ENCODE data around the gene PGM2. TPM values are rescaled to one million over a fixed set of nuclear protein-coding genes. Genes with fewer than 3 reads are reported as not detected.
A peak's percentile ranks its signal among the peaks of the same experiment; 100 is the strongest.

PGM2 gene
- total and polyA plus RNA-seq, 10 of the 15 experiments (the other 5 are each of a cell fraction or from before 2014, with no cell fraction given): 11.9 to 41.7 (median 37.1) TPM

DNA sequence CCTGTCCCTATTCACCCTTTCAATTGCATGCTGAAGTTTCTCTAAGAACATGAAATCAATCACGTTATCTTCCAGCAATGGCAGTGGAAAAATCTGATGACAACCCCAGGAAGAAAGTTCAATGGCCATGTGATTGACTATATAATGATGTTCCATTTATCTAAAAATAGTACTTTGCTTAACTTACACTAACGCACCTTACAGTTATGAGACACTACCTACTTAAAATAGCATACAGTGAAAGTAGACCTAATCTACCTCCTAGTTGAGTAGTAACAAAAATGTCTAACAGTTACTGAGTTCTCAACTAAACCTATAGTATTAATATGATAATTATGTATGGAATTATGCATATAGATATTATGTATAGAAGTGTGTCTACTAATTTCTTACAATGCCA is 28.6 kb upstream of the PGM2 start:
- H3K9ac ChIP-seq (ENCODE audit: control insufficient read depth, insufficient read depth, low read length): no peak overlapping the region
- H3K27me3 ChIP-seq (replicated peaks in 1 of 2; ENCODE audit: control insufficient read depth in 2 of 2, insufficient read depth in 2 of 2, low read length in 1 of 2): no peaks in the 10 kb centered on the region; a peak in 1 of 4 replicates
- WGBS (ENCODE audit: insufficient coverage, insufficient replicate concordance, low lambda C conversion rate, missing lambda C conversion rate): 27% methylated on average over 2 of the region's 2 CpGs
- H3K4me3 ChIP-seq: no peak overlapping the region
- H3K4me2 ChIP-seq (ENCODE audit: control insufficient read depth, insufficient read depth): no peak overlapping the region
- ChIA-PET CTCF (interaction anchor here (2.9 to 6.8 kb wide), 2 partner anchors 195 to 238 kb away, joined by 9 to 103 read pairs; no protein-coding TSS in a partner anchor), POLR2A (no interaction called here), RAD21 (ENCODE audit: unreplicated experiment) (interaction anchor here (2.5 to 5.8 kb wide), 2 partner anchors 195 to 237 kb away, joined by 7 to 57 read pairs; no protein-coding TSS in a partner anchor), SMC1A (ENCODE audit: uncharacterized antibody, unreplicated experiment) (interaction anchor here (0.9 to 3.6 kb wide), 5 partner anchors 9 to 238 kb away, joined by 3 to 18 read pairs (median 4); no protein-coding TSS in a partner anchor)
- H4K20me1 ChIP-seq (ENCODE audit: control insufficient read depth, insufficient read depth): no peaks in the 10 kb centered on the region
- H3K9me3 ChIP-seq (replicated peaks; ENCODE audit: control insufficient read depth, insufficient read depth, low read length): no peaks in the 10 kb centered on the region; the same call in 2 of the 3 replicates
- no peaks in the 10 kb centered on the region for H3K36me3 ChIP-seq (ENCODE audit: control insufficient read depth in 2 of 2, insufficient read depth in 2 of 2, low read length in 1 of 2)
- in situ Hi-C loops (cut with MboI) (loop anchor here (5.0 kb wide), 1 partner anchor 196 kb away; no protein-coding TSS in a partner anchor), intact Hi-C loops (cut with micrococcal nuclease; ENCODE audit: unreplicated experiment) (no loop called here)
- no peak for DNase-seq (ENCODE audit: low read depth, low spot score)
- no peak overlapping the region for H2AFZ ChIP-seq (ENCODE audit: control insufficient read depth, low read depth, low read length)
- TF ChIP-seq SMARCA5 (IDR thresholded peaks at IDR 0.05): no peak
- no peak for TF ChIP-seq RELA (IDR thresholded peaks at IDR 0.05; ENCODE audit: borderline replicate concordance, partially characterized antibody)
- peak; percentile 25 for TF ChIP-seq MEF2B (IDR thresholded peaks at IDR 0.05; ENCODE audit: partially characterized antibody, poor library complexity, severe bottlenecking)
- peak; percentile 29; the same call in 1 of the 2 replicates for TF ChIP-seq MEF2A (IDR thresholded peaks at IDR 0.05; ENCODE audit: insufficient read depth, low read depth, low read length)
- no peak for TF ChIP-seq ASH2L (IDR thresholded peaks at IDR 0.05; ENCODE audit: borderline replicate concordance, low read depth)
- no peak for TF ChIP-seq CREM (IDR thresholded peaks at IDR 0.05; ENCODE audit: low read depth)
- TF ChIP-seq JUNB (IDR thresholded peaks at IDR 0.05): peak; percentile 53
- H3K79me2 ChIP-seq (ENCODE audit: control insufficient read depth, insufficient read depth, low read length): no peaks in the 10 kb centered on the region
- FAIRE-seq: no peak
- no peak for ATAC-seq
- no TSS peak for BruUV-seq (replicated peaks)
- no peaks in the 10 kb centered on the region for H3K4me1 ChIP-seq (ENCODE audit: control insufficient read depth, insufficient read depth, low read length)
- no peak overlapping the region for H3K27ac ChIP-seq (ENCODE audit: control insufficient read depth, insufficient read depth)

DNA sequence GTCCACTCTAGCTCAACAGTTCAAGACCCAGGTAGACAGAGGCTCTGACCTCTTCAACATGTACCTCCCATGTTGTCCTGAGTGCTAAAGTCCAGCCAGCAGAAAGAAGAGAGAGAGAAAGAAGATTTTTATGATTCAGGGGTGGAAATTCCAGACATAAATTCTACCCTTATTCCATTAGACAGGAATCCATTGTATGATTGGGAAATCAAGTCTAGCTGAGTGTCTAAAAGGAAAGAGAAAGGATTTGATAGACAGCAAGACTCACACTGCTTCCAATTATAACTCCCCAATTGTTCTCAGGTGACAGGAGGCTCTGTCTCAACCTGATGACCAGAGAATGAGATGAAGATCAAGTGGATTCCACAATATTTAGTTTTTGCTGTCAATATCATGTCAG is 27.9 kb upstream of the PGM2 start:
- in situ Hi-C loops (cut with MboI) (loop anchor here (5.0 kb wide), 1 partner anchor 196 kb away; no protein-coding TSS in a partner anchor), intact Hi-C loops (cut with micrococcal nuclease; ENCODE audit: unreplicated experiment) (no loop called here)
- Histone ChIP-seq H3K27ac (ENCODE audit: control insufficient read depth, insufficient read depth) (no peak overlapping the region), H3K9me3 (replicated peaks; ENCODE audit: control insufficient read depth, insufficient read depth, low read length) (no peaks in the 10 kb centered on the region), H3K36me3 (ENCODE audit: control insufficient read depth in 2 of 2, insufficient read depth in 2 of 2, low read length in 1 of 2) (no peaks in the 10 kb centered on the region), H2AFZ (ENCODE audit: control insufficient read depth, low read depth, low read length) (no peak overlapping the region), H4K20me1 (ENCODE audit: control insufficient read depth, insufficient read depth) (no peaks in the 10 kb centered on the region), H3K4me2 (ENCODE audit: control insufficient read depth, insufficient read depth) (no peak overlapping the region), H3K79me2 (ENCODE audit: control insufficient read depth, insufficient read depth, low read length) (no peaks in the 10 kb centered on the region), H3K27me3 (replicated peaks in 1 of 2; ENCODE audit: control insufficient read depth in 2 of 2, insufficient read depth in 2 of 2, low read length in 1 of 2) (no peaks in the 10 kb centered on the region; a peak in 1 of 4 replicates), H3K4me3 (no peak overlapping the region), H3K9ac (ENCODE audit: control insufficient read depth, insufficient read depth, low read length) (no peak overlapping the region), H3K4me1 (ENCODE audit: control insufficient read depth, insufficient read depth, low read length) (no peaks in the 10 kb centered on the region)
- ChIA-PET SMC1A (ENCODE audit: uncharacterized antibody, unreplicated experiment) (interaction anchor here (0.9 to 3.6 kb wide), 4 partner anchors 9 to 237 kb away, joined by 3 to 18 read pairs (median 4); no protein-coding TSS in a partner anchor), POLR2A (no interaction called here), RAD21 (ENCODE audit: unreplicated experiment) (interaction anchor here (2.5 to 5.8 kb wide), 2 partner anchors 196 to 236 kb away, joined by 7 to 57 read pairs; no protein-coding TSS in a partner anchor), CTCF (interaction anchor here (2.9 to 6.8 kb wide), 2 partner anchors 196 to 237 kb away, joined by 9 to 103 read pairs; no protein-coding TSS in a partner anchor)
- no peak for FAIRE-seq
- ATAC-seq: no peak
- DNase-seq (ENCODE audit: low read depth, low spot score): no peak
- no TSS peak for BruUV-seq (replicated peaks)
- TF ChIP-seq TAF1 (IDR thresholded peaks at IDR 0.05; ENCODE audit: borderline replicate concordance, low read depth, low read length): no peak
- TF ChIP-seq KDM1A (IDR thresholded peaks at IDR 0.05; ENCODE audit: borderline replicate concordance): no peak
- no peak for TF ChIP-seq BCLAF1 (IDR thresholded peaks at IDR 0.05)
- no peak for TF ChIP-seq ESRRA (IDR thresholded peaks at IDR 0.05; ENCODE audit: low read length)
- no peak for TF ChIP-seq PAX8 (IDR thresholded peaks at IDR 0.05)
- no peak for TF ChIP-seq EP300 (IDR thresholded peaks at IDR 0.05; ENCODE audit: borderline replicate concordance in 1 of 2, control insufficient read depth in 1 of 2, low read depth in 2 of 2, low read length in 2 of 2)
- no peak for TF ChIP-seq LARP7 (IDR thresholded peaks at IDR 0.05)
- no peak for TF ChIP-seq CBFB (IDR thresholded peaks at IDR 0.05; ENCODE audit: low read depth)
- TF ChIP-seq SREBF2 (IDR thresholded peaks at IDR 0.05; ENCODE audit: low read length): no peak
- TF ChIP-seq ZBED1 (IDR thresholded peaks at IDR 0.05; ENCODE audit: borderline replicate concordance): no peak
- no peak for TF ChIP-seq EED (IDR thresholded peaks at IDR 0.05; ENCODE audit: low read depth)
